Liver (tissue), 9 donors: ENCODE results near the gene RAB29. TPM values are rescaled to one million over a fixed set of nuclear protein-coding genes. Genes with fewer than 3 reads are reported as not detected.

Experiments used
- DNase-seq: peaks from one replicate; pipeline ENCODE4 v3.0.0-alpha.2; 2017; ENCODE audit warnings: low spot score
- H3K27ac ChIP-seq, 2 donors: one replicate each; pipeline ENCODE4 v1.7.0; 2013; ENCODE audit warnings: inconsistent platforms in 2 of 2, low read length in 2 of 2, control low read depth in 1 of 2, low read depth in 1 of 2, mild to moderate bottlenecking in 1 of 2
- H3K27me3 ChIP-seq, 4 donors: one replicate each; pipeline versions ENCODE4 v1.6.1 to v1.7.0; 2013; ENCODE audit warnings: low read length in 3 of 4, inconsistent platforms in 1 of 4, mild to moderate bottlenecking in 1 of 4, moderate library complexity in 1 of 4; ENCODE audit not compliant: control insufficient read depth in 4 of 4, insufficient read depth in 4 of 4
- H3K36me3 ChIP-seq, 4 donors: one replicate each; pipeline versions ENCODE4 v1.6.1 to v1.7.0; 2013; ENCODE audit warnings: low read length in 3 of 4, mild to moderate bottlenecking in 3 of 4, low read depth in 1 of 4, moderate library complexity in 1 of 4; ENCODE audit not compliant: control insufficient read depth in 4 of 4, insufficient read depth in 3 of 4
- H3K4me1 ChIP-seq, 4 donors: one replicate each; pipeline versions ENCODE4 v1.6.1 to v1.7.0; 2013; ENCODE audit warnings: low read length in 3 of 4, mild to moderate bottlenecking in 3 of 4, moderate library complexity in 1 of 4; ENCODE audit not compliant: control insufficient read depth in 4 of 4, insufficient read depth in 4 of 4
- H3K4me3 ChIP-seq, 3 donors: one replicate each; pipeline versions ENCODE4 v1.6.1 to v1.7.0; 2013; ENCODE audit warnings: low read length in 3 of 3, control low read depth in 1 of 3, low read depth in 1 of 3, mild to moderate bottlenecking in 1 of 3
- H3K9ac ChIP-seq, 2 donors: one replicate each; pipeline ENCODE4 v1.7.0; 2013; ENCODE audit warnings: low read length in 2 of 2, mild to moderate bottlenecking in 2 of 2, moderate library complexity in 2 of 2, control low read depth in 1 of 2, low read depth in 1 of 2
- H3K9me3 ChIP-seq, 4 donors: one replicate each; pipeline versions ENCODE4 v1.6.1 to v1.7.0; 2013; ENCODE audit warnings: low read length in 3 of 4; ENCODE audit not compliant: control insufficient read depth in 4 of 4
- ATF3 ChIP-seq: IDR thresholded peaks from 2 replicates; pipeline ENCODE4 v1.6.1; 2016; ENCODE audit warnings: antibody characterized with exemption
- CTCF ChIP-seq: fragments of 150-350 bp; IDR thresholded peaks from 2 replicates; pipeline ENCODE4 v1.5.1; 2017; ENCODE audit warnings: improper control_type of control experiment, low read depth, low read length; ENCODE audit not compliant: missing input control
- EGR1 ChIP-seq, 2 donors: IDR thresholded peaks; 2 replicates each; pipeline ENCODE4 v1.6.1; 2016 to 2018; ENCODE audit warnings: antibody characterized with exemption in 2 of 2, low read depth in 2 of 2
- FOXA1 ChIP-seq: IDR thresholded peaks from 2 replicates; pipeline ENCODE4 v1.6.1; 2016; ENCODE audit warnings: antibody characterized with exemption
- FOXA2 ChIP-seq: IDR thresholded peaks from 2 replicates; pipeline ENCODE4 v1.6.1; 2016; ENCODE audit warnings: antibody characterized with exemption
- GABPA ChIP-seq, 2 donors: IDR thresholded peaks in 1 of 2; conservative IDR thresholded peaks in 1 of 2; 2 replicates each; pipeline ENCODE4 v1.6.1; 2016; ENCODE audit warnings: antibody characterized with exemption in 2 of 2, mild to moderate bottlenecking in 1 of 2, moderate library complexity in 1 of 2
- HNF4A ChIP-seq, 2 donors: conservative IDR thresholded peaks; 2 replicates each; pipeline ENCODE4 v1.6.1; 2016; ENCODE audit warnings: antibody characterized with exemption in 2 of 2, mild to moderate bottlenecking in 2 of 2
- HNF4G ChIP-seq: IDR thresholded peaks from 2 replicates; pipeline ENCODE4 v1.6.1; 2016; ENCODE audit warnings: antibody characterized with exemption
- JUND ChIP-seq, 2 donors: IDR thresholded peaks; 2 replicates each; pipeline ENCODE4 v1.6.1; 2016; ENCODE audit warnings: antibody characterized with exemption in 2 of 2
- MAX ChIP-seq: IDR thresholded peaks from 2 replicates; pipeline ENCODE4 v1.6.1; 2016; ENCODE audit warnings: antibody characterized with exemption
- NR2F2 ChIP-seq: IDR thresholded peaks from 2 replicates; pipeline ENCODE4 v1.6.1; 2016; ENCODE audit warnings: antibody characterized with exemption
- RAD21 ChIP-seq, 2 donors: IDR thresholded peaks; 2 replicates each; pipeline ENCODE4 v1.6.1; 2016; ENCODE audit warnings: antibody characterized with exemption in 2 of 2, mild to moderate bottlenecking in 2 of 2
- REST ChIP-seq: IDR thresholded peaks from 2 replicates; pipeline ENCODE4 v1.6.1; 2016; ENCODE audit warnings: antibody characterized with exemption, mild to moderate bottlenecking
- RXRA ChIP-seq, 2 donors: IDR thresholded peaks; 2 replicates each; pipeline ENCODE4 v1.6.1; 2017 to 2018; ENCODE audit warnings: antibody characterized with exemption in 2 of 2, mild to moderate bottlenecking in 1 of 2
- SP1 ChIP-seq: IDR thresholded peaks from 2 replicates; pipeline ENCODE4 v1.6.1; 2018; ENCODE audit warnings: antibody characterized with exemption, mild to moderate bottlenecking
- TAF1 ChIP-seq: conservative IDR thresholded peaks from 2 replicates; pipeline ENCODE4 v1.6.1; 2016; ENCODE audit warnings: antibody characterized with exemption, mild to moderate bottlenecking
- YY1 ChIP-seq: IDR thresholded peaks from 2 replicates; pipeline ENCODE4 v1.6.1; 2016; ENCODE audit warnings: antibody characterized with exemption, mild to moderate bottlenecking
- ZBTB33 ChIP-seq: IDR thresholded peaks from 2 replicates; pipeline ENCODE4 v1.6.1; 2016; ENCODE audit warnings: antibody characterized with exemption
- WGBS: extraction: QIAGEN DNeasy Blood & Tissue Kit; methylation state at CpG from one replicate; pipeline ENCODE4 v1.1.7; 2013; 5-methylcytosine and 5-hydroxymethylcytosine counted together
- polyA plus RNA-seq, 2 donors: library from polyadenylated mRNA; stranded (reverse) in 1 of 2; unstranded in 1 of 2; fragments of 200-250 nt in 1 of 2; fragments of >200 nt in 1 of 2; fragmentation: Nextera tagmentation in 1 of 2; extraction: Ambion mirVana in 1 of 2; gene quantifications; one replicate each; pipeline versions ENCODE4 v1.2.1 to v1.2.3, GENCODE V29; 2013 to 2015
- total RNA-seq, 2 donors: library from RNA; depleted of rRNA; stranded (reverse); fragments of >200 nt; gene quantifications; one replicate each; pipeline ENCODE4 v1.2.3, GENCODE V29; 2014
- donor health status: healthy.
- donor health status: healthy.
- donor health status: healthy.
- donor health status: healthy.
- donor health status: healthy.

The RAB29 gene
- total RNA-seq, result 10 to 100 TPM; 11.0 to 25.0 TPM
- polyA plus RNA-seq, result 10 to 100 TPM; 14.7 to 17.3 TPM

- Histone ChIP-seq H3K4me1 (peaks cover 0 to 6% (median 5%) of the 10 kb centered on the region in 4 donors), H3K9ac (peak within 1 kb of the TSS; percentile 15 to 57), H3K36me3 (peaks cover 0 to 4% (median 2%) of the 10 kb centered on the region in 4 donors), H3K27ac (peak within 1 kb of the TSS; percentile 33 to 60), H3K27me3 (no peaks in the 10 kb centered on the region), H3K9me3 (no peaks in the 10 kb centered on the region), H3K4me3 (peak within 1 kb of the TSS; percentile 58 to 92 (median 89))
- peak; percentile 75 for DNase-seq
- TF ChIP-seq NR2F2 (no peak), SP1 (peak; percentile 24), HNF4A (conservative IDR thresholded peaks at IDR 0.05) (no peak), GABPA (IDR thresholded peaks at IDR 0.05 in 1 of 2, conservative IDR thresholded peaks at IDR 0.05 in 1 of 2) (no peak), JUND (IDR thresholded peaks at IDR 0.05) (no peak), CTCF (no peak), ZBTB33 (no peak), EGR1 (IDR thresholded peaks at IDR 0.05; ENCODE audit: low read depth in 2 of 2) (peak in 1 of 2 donors; percentile 15), RXRA (IDR thresholded peaks at IDR 0.05) (no peak), RAD21 (IDR thresholded peaks at IDR 0.05) (peak in 1 of 2 donors; percentile 26), MAX (no peak), FOXA1 (no peak), FOXA2 (no peak), HNF4G (no peak), REST (no peak), YY1 (no peak), TAF1 (no peak), ATF3 (no peak)
- under 1% methylated on average over 40 of the region's 40 CpGs for whole genome bisulfite sequencing
Measured at GRCh38 chr1:205775015-205775716, at the start of gene RAB29. TSS of gene RAB29 (minus strand) at chr1:205775482. CDS start at chr1:205774956, 526 bp downstream.
